ENCODE results near the gene CREB3L2. TPM values are rescaled to one million over a fixed set of nuclear protein-coding genes. Genes with fewer than 3 reads are reported as not detected.

CREB3L2 gene
- total and polyA plus RNA-seq, 2 donors (not counting 1 experiment from before 2014, with no cell fraction given), result 13.8 to 25.1 TPM

- ChIA-PET POLR2A (no interaction called here), CTCF (no interaction called here)
- DNase-seq, result no peak
- Histone ChIP-seq H3K36me3 (replicated peaks in 1 of 2; ENCODE audit: control extremely low read depth in 1 of 2, control insufficient read depth in 1 of 2, extremely low read depth in 1 of 2, insufficient read depth in 2 of 2, low read length in 1 of 2) (peaks cover 10 to 45% of the 10 kb centered on the region in 2 experiments), H3K27me3 (replicated peaks in 1 of 4; ENCODE audit: control extremely low read depth in 1 of 4, control insufficient read depth in 3 of 4, insufficient read depth in 4 of 4, low read length in 3 of 4) (no peaks in the 10 kb centered on the region), H3K4me1 (ENCODE audit: control insufficient read depth in 2 of 2, insufficient read depth in 2 of 2, low read length in 2 of 2) (no peaks in the 10 kb centered on the region), H3K27ac (ENCODE audit: low read length in 2 of 2) (no peak overlapping the region), H4K20me1 (ENCODE audit: control insufficient read depth, insufficient read depth, low read length, poor library complexity, severe bottlenecking) (peaks cover 5% of the 10 kb centered on the region), H3K79me2 (ENCODE audit: control insufficient read depth, insufficient read depth, low read length) (no peaks in the 10 kb centered on the region), H3K9me3 (ENCODE audit: control extremely low read depth in 1 of 3, control insufficient read depth in 2 of 3, insufficient read depth in 1 of 3, low read length in 2 of 3) (no peaks in the 10 kb centered on the region), H3K9ac (ENCODE audit: low read length) (no peak overlapping the region), H3K4me2 (replicated peaks; ENCODE audit: low read depth, low read length, poor library complexity, severe bottlenecking) (no peak overlapping the region), H2AFZ (ENCODE audit: insufficient read depth, low read depth, low read length, poor library complexity, severe bottlenecking) (no peak overlapping the region), H3K4me3 (ENCODE audit: control extremely low read depth in 1 of 5, extremely low read depth in 1 of 5, insufficient read depth in 1 of 5, low read depth in 2 of 5, low read length in 4 of 5) (no peak overlapping the region)
- H3K9me3 Mint-ChIP-seq (ENCODE audit: insufficient read depth), result no peaks in the 10 kb centered on the region
- H3K4me1 Mint-ChIP-seq, result no peaks in the 10 kb centered on the region
- H3K4me3 Mint-ChIP-seq, result no peak overlapping the region
- H3K27ac Mint-ChIP-seq, result no peak overlapping the region
- WGBS (ENCODE audit: insufficient coverage), result 100% methylated on average over 2 of the region's 4 CpGs
- no peak for TF ChIP-seq EZH2 (IDR thresholded peaks at IDR 0.05; ENCODE audit: borderline replicate concordance, insufficient read depth, low read depth, low read length, poor library complexity, severe bottlenecking)
- TF ChIP-seq, protein P1, sequence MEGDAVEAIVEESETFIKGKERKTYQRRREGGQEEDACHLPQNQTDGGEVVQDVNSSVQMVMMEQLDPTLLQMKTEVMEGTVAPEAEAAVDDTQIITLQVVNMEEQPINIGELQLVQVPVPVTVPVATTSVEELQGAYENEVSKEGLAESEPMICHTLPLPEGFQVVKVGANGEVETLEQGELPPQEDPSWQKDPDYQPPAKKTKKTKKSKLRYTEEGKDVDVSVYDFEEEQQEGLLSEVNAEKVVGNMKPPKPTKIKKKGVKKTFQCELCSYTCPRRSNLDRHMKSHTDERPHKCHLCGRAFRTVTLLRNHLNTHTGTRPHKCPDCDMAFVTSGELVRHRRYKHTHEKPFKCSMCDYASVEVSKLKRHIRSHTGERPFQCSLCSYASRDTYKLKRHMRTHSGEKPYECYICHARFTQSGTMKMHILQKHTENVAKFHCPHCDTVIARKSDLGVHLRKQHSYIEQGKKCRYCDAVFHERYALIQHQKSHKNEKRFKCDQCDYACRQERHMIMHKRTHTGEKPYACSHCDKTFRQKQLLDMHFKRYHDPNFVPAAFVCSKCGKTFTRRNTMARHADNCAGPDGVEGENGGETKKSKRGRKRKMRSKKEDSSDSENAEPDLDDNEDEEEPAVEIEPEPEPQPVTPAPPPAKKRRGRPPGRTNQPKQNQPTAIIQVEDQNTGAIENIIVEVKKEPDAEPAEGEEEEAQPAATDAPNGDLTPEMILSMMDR (IDR thresholded peaks at IDR 0.05), result no peak
- no peaks in the 10 kb centered on the region for H3K27me3 Mint-ChIP-seq
- ATAC-seq (ENCODE audit: low read depth), result no peak
- intact Hi-C loops (cut with micrococcal nuclease), result no loop called here
These were observed 110.8 kb downstream of the CREB3L2 start for GRCh38 chr7:137891016-137891655.

DNA sequence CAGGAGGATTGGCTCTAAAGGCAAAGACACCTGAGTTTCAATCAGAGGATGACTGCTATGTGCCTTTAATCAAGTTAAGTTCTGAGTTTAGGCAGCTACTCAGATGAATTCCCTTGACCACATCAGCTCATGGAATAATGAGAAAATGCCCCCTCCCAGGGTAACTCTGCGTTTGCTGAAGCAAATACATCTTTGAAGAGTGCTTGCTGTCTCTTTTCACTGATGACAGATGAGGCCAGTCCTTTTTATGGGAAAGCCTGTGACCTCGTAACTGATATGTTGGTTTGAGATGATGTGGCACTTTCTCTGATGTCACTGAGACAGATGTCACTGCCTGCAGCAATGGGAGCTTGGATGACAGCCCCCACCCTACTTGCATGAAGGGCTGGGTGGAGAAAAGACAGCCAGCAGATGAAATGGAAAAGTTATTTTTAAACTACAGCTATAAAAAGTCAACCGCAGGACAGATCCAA, 111.4 kb downstream of the CREB3L2 start:
- TF ChIP-seq, protein P1 (IDR thresholded peaks at IDR 0.05), result no peak
- no peak for TF ChIP-seq EZH2 (IDR thresholded peaks at IDR 0.05; ENCODE audit: borderline replicate concordance, insufficient read depth, low read depth, low read length, poor library complexity, severe bottlenecking)
- H3K9me3 ChIP-seq (ENCODE audit: control extremely low read depth in 1 of 3, control insufficient read depth in 2 of 3, insufficient read depth in 1 of 3, low read length in 2 of 3), result no peaks in the 10 kb centered on the region
- H3K79me2 ChIP-seq (ENCODE audit: control insufficient read depth, insufficient read depth, low read length), result no peaks in the 10 kb centered on the region
- no peak overlapping the region for H3K4me3 Mint-ChIP-seq
- H3K36me3 ChIP-seq (replicated peaks in 1 of 2; ENCODE audit: control extremely low read depth in 1 of 2, control insufficient read depth in 1 of 2, extremely low read depth in 1 of 2, insufficient read depth in 2 of 2, low read length in 1 of 2), result peaks cover 10 to 42% of the 10 kb centered on the region in 2 experiments
- no peaks in the 10 kb centered on the region for H3K4me1 Mint-ChIP-seq
- no peaks in the 10 kb centered on the region for H3K27me3 Mint-ChIP-seq
- intact Hi-C loops (cut with micrococcal nuclease), result no loop called here
- no peak overlapping the region for H3K27ac Mint-ChIP-seq
- no peaks in the 10 kb centered on the region for H3K9me3 Mint-ChIP-seq (ENCODE audit: insufficient read depth)
- no peak overlapping the region for H3K4me2 ChIP-seq (replicated peaks; ENCODE audit: low read depth, low read length, poor library complexity, severe bottlenecking)
- no peaks in the 10 kb centered on the region for H3K27me3 ChIP-seq (replicated peaks in 1 of 4; ENCODE audit: control extremely low read depth in 1 of 4, control insufficient read depth in 3 of 4, insufficient read depth in 4 of 4, low read length in 3 of 4)
- H2AFZ ChIP-seq (ENCODE audit: insufficient read depth, low read depth, low read length, poor library complexity, severe bottlenecking), result no peak overlapping the region
- H3K4me1 ChIP-seq (ENCODE audit: control insufficient read depth in 2 of 2, insufficient read depth in 2 of 2, low read length in 2 of 2), result no peaks in the 10 kb centered on the region
- DNase-seq (no peak), ATAC-seq (ENCODE audit: low read depth) (no peak)
- peaks cover 5% of the 10 kb centered on the region for H4K20me1 ChIP-seq (ENCODE audit: control insufficient read depth, insufficient read depth, low read length, poor library complexity, severe bottlenecking)
- no peak overlapping the region for H3K27ac ChIP-seq (ENCODE audit: low read length in 2 of 2)
- H3K4me3 ChIP-seq (ENCODE audit: control extremely low read depth in 1 of 5, extremely low read depth in 1 of 5, insufficient read depth in 1 of 5, low read depth in 2 of 5, low read length in 4 of 5), result no peak overlapping the region
- ChIA-PET CTCF (interaction anchor here (0.9 kb wide), 1 partner anchor 11 kb away, joined by 3 read pairs; no protein-coding TSS in a partner anchor), POLR2A (no interaction called here)
- no peak overlapping the region for H3K9ac ChIP-seq (ENCODE audit: low read length)
- WGBS (ENCODE audit: insufficient coverage), result 60% methylated on average over 2 of the region's 3 CpGs

Data from B cell (primary cell).